Colonic mucosa (tissue), 4 donors: Measurements from ENCODE around the gene PRKAR2B. TPM values are rescaled to one million over a fixed set of nuclear protein-coding genes. Genes with fewer than 3 reads are reported as not detected.
"Not testable (repeated sequence)": the region's sequence is repeated elsewhere in the genome, so short reads cannot be mapped to it uniquely, and the experiment has no call there.

Experiments used
- DNase-seq: peaks from one replicate; pipeline ENCODE4 v3.0.0-alpha.2; 2020
- H3K27ac ChIP-seq: fragments of 200-600 bp; one replicate; pipeline ENCODE4 v1.8.0; 2021
- H3K27me3 ChIP-seq: fragments of 200-600 bp; one replicate; pipeline ENCODE4 v1.8.0; 2021
- H3K36me3 ChIP-seq: fragments of 200-600 bp; one replicate; pipeline ENCODE4 v1.8.0; 2021
- H3K4me1 ChIP-seq: fragments of 200-600 bp; one replicate; pipeline ENCODE4 v1.8.0; 2021; ENCODE audit warnings: mild to moderate bottlenecking
- H3K4me3 ChIP-seq: fragments of 200-600 bp; one replicate; pipeline ENCODE4 v1.8.0; 2021
- H3K9ac ChIP-seq, 2 donors: one replicate each; pipeline ENCODE4 v1.7.0; 2013; ENCODE audit warnings: control low read depth in 2 of 2, low read depth in 2 of 2, low read length in 2 of 2
- H3K9me3 ChIP-seq: fragments of 200-600 bp; one replicate; pipeline ENCODE4 v1.8.0; 2021
- CTCF ChIP-seq: fragments of 200-600 bp; IDR thresholded peaks from one replicate; pipeline ENCODE4 v1.8.0; 2022; ENCODE audit warnings: antibody characterized with exemption, mild to moderate bottlenecking
- intact Hi-C: fragments of 100-400 bp; cut with DNase I; formaldehyde crosslinking; loops from one replicate; pipeline ENCODE4 v1.14.1; 2022
- total RNA-seq, 2 donors: library from RNA; stranded (reverse); fragmentation: NEBNext Ultra II Directional in 1 of 2; extraction: Animal tissue kit (Norgen Biotek cat#: 25700) in 1 of 2; gene quantifications; one replicate each; pipeline ENCODE4 v1.2.1, GENCODE V29; 2021
- donor health status: healthy.
- donor health status: DM: no; HTN: no; CAD: no.
- donor health status: DM: no; HTN: no; CAD: no.

The PRKAR2B gene
- total RNA-seq, 2 donors from 2014 or later: 9.3 to 11.7 TPM

DNA sequence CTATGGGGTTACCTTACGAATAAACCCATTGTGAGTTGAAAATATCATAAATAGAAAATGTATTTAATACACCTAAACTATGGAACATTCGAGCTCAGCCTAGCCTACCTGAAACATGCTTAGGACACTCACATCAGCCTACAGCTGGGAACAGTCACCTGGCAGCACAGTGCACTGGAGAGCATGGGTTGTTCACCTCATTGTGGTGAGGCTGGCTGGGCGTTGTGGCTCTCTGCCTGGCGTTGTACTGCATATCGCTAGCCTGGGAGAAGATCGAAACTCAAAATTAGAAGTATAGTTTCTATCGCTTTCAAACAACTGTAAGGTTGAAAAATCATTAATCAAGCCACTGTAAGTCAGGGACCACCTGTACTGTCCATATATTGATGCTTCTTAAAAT lies 107.0 kb downstream of the PRKAR2B start:
- Histone ChIP-seq H3K27ac (no peak overlapping the region), H3K36me3 (no peaks in the 10 kb centered on the region), H3K9me3 (no peaks in the 10 kb centered on the region), H3K4me1 (no peaks in the 10 kb centered on the region), H3K9ac (no peak overlapping the region), H3K27me3 (no peaks in the 10 kb centered on the region), H3K4me3 (no peak overlapping the region)
- TF ChIP-seq CTCF: no peak
- no peak for DNase-seq
- intact Hi-C loops: no loop called here

DNA sequence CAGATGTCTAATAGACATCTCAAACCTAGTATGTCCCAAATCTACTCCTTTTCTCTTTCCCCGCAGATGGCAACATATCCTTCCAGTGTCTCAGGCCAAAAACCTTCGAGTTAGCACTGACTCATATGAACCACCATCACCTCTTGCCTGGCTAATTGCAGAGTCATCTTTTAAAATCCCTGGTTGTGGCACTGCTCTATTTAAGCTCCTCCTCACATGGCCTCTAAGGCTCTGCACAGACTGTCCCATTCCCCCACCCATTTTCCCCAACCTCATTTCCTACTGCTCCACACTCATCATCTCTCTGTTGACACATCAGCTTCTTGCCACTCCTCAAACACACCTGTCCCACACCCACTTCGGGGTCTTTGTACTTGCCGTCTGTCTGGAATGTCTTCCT lies 107.5 kb downstream of the PRKAR2B start:
- H3K27me3 ChIP-seq: no peaks in the 10 kb centered on the region
- no peak overlapping the region for H3K27ac ChIP-seq
- intact Hi-C loops: loop anchor here (2.0 kb wide), 1 partner anchor 205 kb away; no protein-coding TSS in a partner anchor
- no peak overlapping the region for H3K4me3 ChIP-seq
- H3K9ac ChIP-seq: no peak overlapping the region
- H3K9me3 ChIP-seq: no peaks in the 10 kb centered on the region
- no peaks in the 10 kb centered on the region for H3K4me1 ChIP-seq
- TF ChIP-seq CTCF: no peak
- DNase-seq: no peak
- H3K36me3 ChIP-seq: no peaks in the 10 kb centered on the region

- Histone ChIP-seq H3K27me3 (no peaks in the 10 kb centered on the region), H3K9me3 (no peaks in the 10 kb centered on the region), H3K9ac (no peak overlapping the region), H3K4me1 (no peaks in the 10 kb centered on the region), H3K27ac (no peak overlapping the region), H3K36me3 (no peaks in the 10 kb centered on the region), H3K4me3 (no peak overlapping the region)
- no peak for TF ChIP-seq CTCF
- intact Hi-C loops: no loop called here
- no peak for DNase-seq
Measured at GRCh38 chr7:107154826-107155225, 110.3 kb downstream of the PRKAR2B start.

- H3K4me3 ChIP-seq, intact Hi-C loops, H3K9me3 ChIP-seq: not testable (repeated sequence)
Measured at GRCh38 chr7:107155726-107156125, 111.2 kb downstream of the PRKAR2B start.

DNA sequence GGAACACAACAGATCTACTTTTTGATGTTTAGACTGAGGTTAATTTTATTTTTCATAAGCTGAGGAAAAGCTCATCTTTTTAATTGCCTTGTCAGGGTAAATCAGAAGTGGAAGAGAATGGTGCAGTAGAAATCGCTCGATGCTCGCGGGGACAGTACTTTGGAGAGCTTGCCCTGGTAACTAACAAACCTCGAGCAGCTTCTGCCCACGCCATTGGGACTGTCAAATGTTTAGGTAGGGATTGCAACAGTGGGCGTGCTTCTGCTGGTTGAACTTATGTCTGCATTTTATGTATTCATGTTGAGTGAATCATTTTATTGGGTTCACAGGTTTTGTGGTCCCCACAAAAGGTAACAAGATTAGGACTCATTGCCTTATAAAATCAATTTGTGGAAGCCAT lies 112.6 kb downstream of the PRKAR2B start:
- no peak for TF ChIP-seq CTCF
- Histone ChIP-seq H3K9ac (no peak overlapping the region), H3K27ac (no peak overlapping the region), H3K9me3 (no peaks in the 10 kb centered on the region), H3K36me3 (no peaks in the 10 kb centered on the region), H3K27me3 (no peaks in the 10 kb centered on the region), H3K4me1 (no peaks in the 10 kb centered on the region), H3K4me3 (no peak overlapping the region)
- intact Hi-C loops: no loop called here
- no peak for DNase-seq

More at GRCh38 chr7:107155726-107156125, 111.2 kb downstream of the PRKAR2B start:
- H3K27me3 ChIP-seq, H3K9ac ChIP-seq, DNase-seq, H3K27ac ChIP-seq, H3K4me1 ChIP-seq, H3K36me3 ChIP-seq: not testable (repeated sequence)

DNA sequence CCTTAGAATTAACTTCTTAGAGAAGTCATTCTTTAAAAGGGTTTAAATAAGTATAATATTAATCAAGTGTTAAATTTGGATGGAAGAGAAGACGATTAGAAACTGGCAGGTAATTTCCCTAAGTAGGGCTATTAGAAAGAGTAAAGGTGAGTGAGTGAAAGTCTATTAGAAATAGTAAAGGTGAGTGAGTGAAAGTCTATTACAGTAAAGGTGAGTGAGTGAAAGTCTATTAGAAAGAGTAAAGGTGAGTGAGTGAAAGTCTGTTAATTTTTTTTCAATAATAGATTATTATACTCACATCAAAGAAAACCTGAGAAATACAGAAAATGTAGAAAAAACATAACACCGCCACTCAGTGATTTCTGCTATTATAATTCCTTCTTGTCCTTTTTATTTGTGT lies 113.5 kb downstream of the PRKAR2B start:
- intact Hi-C loops: no loop called here
- Histone ChIP-seq H3K9ac (no peak overlapping the region), H3K4me1 (no peaks in the 10 kb centered on the region), H3K27ac (no peak overlapping the region), H3K9me3 (no peaks in the 10 kb centered on the region), H3K27me3 (no peaks in the 10 kb centered on the region), H3K4me3 (no peak overlapping the region), H3K36me3 (no peaks in the 10 kb centered on the region)
- DNase-seq: no peak
- TF ChIP-seq CTCF: no peak
